Measurements from ENCODE around the gene DUSP2.
"Not testable (repeated sequence)": the region's sequence is repeated elsewhere in the genome, so short reads cannot be mapped to it uniquely, and the experiment has no call there.

DUSP2 gene

DNA sequence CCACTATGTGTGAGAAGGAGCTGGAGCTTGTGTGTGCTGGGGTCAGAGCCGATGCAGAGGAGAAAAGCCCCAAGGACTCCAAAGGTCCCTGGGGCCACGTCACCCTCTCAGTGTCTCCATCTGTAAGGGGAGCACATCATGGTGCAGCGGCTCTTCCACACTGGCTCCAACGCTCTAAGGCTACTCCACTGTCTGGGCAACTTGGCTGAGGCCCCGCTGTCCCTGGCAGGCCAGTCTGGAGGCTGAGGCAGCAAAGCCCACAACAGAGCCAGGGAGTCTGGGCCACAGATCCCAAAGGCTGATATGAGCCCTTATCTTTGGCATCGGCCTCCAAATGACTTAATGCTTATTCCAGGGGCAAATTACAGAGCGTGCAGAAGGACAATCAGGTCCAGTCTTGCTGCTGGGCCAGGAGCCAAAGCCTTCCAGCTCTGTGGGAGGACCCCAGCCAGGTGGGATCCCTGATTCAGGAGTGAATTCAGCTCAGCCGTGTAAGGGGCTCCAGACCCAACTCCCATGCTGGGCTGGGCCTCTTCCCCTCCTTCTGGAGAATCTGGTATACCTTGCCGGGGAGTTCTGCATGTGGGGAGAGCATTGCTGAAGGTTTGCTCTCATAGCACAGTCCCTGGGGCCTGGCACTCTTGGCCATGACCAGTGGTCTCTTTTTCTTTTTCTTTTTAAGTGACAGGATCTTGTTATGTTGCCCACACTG, 1.8 kb upstream of the DUSP2 start:
- DNase-seq = no peak

DNA sequence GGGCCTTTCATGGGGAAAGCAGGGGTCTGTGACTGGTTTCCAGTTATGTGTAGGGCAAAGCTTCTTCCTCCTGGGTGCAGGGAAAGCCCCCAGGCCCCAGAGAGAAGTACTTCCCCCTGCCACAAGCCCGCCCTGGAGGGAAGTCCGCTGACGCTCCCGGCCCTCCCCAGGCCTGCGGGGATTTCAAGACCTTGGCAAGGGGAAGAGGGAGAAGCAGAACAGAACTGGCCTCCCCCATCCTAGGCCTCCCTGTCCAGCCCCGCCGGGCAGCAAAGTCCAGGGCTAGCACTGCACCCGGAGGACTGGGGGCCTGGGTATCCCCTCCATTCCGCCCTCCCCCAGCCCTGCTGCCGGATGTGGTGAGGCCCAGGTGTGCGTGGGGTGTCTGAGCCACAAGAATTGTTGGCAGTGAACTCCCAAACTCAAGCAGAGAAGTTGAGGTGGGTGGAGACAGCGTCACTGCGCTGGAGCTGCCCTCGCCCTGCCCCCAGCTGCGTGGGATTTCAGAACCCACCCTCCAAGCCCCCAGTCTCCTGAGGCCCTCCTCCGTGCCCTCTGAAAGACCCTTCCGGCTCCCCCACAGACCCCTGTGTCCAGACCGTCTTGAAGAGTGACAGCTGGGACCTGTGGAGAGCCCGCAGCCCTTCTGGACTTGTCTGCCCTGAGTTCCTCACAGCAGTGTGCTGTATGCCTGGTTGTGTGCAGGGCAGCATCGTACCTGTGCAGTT, 1.1 kb upstream of the DUSP2 start:
- peak; percentile 86 for DNase-seq

DNA sequence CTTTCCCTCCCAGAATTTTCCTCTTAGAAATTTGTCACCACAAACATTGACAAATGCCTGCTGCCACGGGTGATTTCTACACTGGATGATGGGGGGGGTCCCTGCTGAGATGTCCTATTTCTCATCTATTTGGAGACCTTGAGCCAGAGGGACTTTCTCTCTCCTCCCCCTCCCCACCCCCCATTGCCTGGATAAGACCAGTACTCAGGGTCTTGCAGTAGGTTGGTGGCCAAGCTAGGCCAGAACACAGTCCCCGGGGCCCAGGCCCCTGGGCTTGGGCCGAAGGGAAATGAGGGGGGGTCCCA, 560 bp upstream of the DUSP2 start:
- DNase-seq = no peak

DNA sequence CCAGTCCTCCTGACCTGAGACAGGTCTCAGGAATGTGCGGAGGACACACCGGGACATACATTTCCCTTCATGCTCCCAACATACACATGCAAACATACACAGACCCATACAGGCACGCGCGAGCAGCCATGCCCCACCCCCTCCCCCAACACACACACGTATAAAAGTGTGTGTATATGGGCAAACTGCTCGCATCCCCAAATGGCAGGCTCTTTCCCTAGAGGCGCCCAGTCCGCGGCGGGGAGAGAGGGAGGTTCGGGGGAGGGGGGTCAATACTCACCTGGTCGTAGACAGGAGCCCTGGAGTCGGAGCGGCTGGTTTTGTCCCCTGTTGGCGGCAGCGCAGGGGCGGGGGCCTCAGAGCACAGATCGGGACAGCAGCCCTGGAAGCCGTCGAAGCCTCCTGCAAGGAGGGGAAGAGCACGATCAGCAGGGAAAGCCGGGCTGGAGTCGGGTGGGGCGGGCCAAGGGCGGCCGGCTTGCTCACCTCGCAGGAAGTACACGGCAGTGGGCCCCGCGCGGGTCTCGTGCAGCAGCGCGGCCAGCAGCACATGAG, 682 bp downstream of the DUSP2 start:
- DNase-seq = no peak

DNA sequence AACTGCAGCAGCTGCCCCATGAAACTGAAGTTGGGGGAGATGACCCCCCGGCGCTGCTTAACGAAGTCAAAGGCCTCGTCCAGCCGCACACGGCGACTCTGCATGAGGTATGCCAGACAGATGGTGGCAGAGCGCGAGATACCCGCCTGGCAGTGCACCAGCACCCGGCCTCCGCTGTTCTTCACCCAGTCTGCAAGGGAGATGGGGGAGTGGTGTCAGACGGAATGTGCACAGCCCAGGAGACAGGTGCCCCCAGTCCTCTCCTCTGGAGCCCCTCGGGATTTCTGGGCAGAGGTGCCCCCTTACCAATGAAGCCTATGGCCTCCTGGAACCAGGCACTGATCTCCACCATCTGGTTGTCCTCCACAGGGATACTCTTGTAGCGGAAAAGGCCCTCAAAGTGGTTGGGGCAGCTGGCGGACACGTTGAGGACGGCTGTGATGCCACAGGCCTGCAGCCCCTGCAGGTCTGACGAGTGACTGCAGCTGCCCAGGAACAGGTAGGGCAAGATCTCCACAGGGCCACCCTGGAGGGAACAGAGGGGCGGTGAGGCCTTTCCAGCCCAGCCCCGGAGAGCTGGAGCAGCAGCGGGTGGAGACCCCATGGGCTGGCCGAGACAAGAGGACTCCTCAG, 1.3 kb downstream of the DUSP2 start:
- DNase-seq = no peak

DNA sequence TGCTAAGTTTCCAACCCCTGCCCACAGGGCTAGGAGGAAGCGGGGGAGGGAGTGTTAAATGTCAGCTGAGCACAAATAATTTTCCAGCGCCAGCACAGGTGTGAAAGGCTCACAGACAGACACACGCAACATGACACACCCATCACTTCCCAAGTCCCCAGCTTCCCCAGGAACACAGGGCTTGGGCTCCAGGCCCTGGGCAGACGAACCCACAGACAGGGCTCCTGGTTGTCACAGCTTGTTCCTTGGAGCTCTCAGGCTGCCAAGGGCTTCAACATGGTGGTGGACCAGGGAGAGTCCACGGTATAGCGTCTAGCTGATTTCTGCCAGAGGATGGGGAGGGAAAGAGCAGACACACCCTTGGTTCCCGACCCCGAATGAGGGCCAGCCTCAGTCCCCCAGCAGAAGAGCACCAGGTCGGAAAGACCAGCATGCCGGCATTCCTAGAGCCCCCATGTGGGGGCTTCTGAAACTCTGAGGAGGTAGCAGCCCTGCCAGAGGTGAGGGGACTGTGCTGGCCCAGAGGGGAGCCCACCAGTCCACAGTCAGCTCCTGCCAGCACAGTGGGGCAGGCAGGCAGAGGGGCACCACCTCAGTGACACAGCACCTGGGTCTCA, 1.9 kb downstream of the DUSP2 start:
- no peak for DNase-seq

DNA sequence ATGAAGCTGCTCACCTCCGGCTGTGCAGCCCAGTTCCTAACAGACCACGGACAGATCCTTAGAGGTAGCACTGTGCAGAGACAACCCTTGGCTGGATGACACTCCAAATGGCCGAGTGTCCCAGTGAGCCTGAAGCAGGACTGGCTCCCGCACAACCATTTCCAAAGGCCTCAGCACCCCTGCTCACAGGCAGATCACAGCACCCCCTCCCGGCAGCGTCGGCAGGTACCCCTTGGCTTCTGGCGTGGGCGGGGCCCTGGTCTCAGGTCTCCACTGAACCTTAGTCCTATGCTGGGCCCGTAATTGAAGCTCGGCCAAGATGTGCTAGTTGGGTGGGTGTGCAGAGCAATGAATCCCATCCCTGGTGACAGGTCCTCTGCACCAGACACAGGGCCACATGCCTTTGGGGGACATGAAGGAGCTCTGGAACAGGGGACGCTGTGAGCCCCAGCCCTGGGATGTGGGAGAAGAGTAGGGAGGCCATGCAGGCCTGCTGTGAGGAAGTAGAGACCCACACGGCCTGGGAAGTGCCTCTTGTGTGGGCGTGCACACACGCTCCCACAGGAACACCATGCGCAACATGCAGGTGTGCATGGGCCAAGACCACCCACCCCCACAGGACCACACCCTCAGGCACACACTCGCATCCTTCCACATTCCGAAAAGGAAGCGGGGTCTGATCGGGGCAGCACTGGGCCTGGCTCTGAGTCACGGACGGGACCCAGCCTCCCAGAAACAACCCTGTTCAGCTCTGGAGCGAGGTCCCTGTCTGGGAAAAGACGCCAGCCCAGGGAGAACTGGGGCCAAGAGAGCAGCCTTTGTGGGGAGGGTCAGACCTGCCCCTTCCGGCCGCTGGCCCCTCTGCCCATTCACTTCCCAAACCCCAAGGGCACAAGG, 2.8 kb downstream of the DUSP2 start:
- peak; percentile 76 for DNase-seq

DNA sequence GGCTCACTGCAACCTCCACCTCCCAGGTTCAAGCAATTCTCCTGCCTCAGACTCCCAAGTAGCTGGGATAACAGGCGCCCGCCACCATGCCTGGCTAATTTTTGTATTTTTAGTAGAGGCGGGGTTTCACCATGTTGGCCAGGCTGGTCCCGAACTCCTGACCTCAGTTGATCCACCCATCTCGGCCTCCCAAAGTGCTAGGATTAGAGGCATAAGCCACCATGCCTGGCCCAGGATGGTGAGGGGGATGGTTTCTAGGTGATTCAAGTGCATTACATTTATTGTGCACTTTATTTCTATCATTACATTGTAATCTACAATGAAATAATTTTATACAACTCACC, 3.6 kb downstream of the DUSP2 start:
- not testable (repeated sequence) for DNase-seq

DNA sequence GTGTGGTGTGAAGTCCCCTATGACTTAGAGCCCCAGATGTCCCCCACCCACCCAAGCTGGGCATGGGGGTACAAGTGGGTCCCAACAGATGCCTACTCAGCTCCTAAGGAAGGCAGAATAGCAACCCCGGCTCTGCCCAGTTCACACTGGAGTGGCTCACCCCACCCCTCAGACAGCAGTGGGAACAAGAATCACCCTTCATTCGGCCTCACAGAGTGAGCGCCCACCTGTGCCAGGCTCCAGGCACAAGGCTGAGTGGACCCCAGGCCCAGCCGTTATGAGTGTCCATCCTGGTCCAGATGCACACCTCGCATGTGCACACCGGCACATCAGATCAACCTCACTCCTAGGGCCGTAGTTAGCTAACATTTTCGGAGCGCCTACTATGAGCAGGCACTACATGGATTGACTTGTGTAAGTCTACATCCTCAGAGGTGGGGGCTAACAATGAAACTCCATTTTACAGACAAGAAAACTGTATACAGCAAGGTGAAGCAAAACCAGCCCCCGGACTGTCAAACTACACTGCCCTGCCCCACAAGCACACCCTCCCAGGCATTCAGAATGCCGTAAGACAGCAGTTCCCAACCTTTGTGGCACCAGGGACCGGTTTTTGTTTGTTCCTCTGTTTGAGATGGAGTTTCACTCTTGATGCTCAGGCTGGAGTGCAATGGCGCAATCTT, 4.2 kb downstream of the DUSP2 start:
- DNase-seq = no peak

DNA sequence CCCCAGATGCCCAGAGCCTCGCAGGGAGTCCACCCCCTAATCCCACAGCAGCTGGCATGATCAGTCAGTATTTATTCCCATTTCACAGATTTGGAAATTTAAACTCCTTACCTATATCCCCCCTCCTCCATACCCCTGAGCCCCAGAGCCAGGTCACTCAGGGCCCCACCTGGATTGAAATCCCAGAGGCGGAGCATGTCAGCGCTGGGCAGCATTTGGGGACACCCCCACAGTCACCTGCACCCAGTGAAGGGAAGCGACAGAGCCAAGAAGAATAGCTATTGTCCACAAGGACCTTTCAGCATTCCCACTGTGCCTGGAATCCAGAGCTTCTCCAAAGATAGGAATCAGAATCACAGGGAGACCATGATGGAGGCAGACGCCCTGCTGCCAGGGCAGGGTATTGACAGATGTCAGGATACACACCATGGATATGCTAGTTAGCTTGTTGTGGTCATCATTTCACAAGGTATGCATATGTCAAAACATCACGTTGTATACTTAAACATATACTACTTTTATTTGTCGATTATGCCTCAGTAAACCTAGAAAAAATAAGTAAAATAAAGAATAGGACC, 6.0 kb downstream of the DUSP2 start:
- DNase-seq = no peak

DNA sequence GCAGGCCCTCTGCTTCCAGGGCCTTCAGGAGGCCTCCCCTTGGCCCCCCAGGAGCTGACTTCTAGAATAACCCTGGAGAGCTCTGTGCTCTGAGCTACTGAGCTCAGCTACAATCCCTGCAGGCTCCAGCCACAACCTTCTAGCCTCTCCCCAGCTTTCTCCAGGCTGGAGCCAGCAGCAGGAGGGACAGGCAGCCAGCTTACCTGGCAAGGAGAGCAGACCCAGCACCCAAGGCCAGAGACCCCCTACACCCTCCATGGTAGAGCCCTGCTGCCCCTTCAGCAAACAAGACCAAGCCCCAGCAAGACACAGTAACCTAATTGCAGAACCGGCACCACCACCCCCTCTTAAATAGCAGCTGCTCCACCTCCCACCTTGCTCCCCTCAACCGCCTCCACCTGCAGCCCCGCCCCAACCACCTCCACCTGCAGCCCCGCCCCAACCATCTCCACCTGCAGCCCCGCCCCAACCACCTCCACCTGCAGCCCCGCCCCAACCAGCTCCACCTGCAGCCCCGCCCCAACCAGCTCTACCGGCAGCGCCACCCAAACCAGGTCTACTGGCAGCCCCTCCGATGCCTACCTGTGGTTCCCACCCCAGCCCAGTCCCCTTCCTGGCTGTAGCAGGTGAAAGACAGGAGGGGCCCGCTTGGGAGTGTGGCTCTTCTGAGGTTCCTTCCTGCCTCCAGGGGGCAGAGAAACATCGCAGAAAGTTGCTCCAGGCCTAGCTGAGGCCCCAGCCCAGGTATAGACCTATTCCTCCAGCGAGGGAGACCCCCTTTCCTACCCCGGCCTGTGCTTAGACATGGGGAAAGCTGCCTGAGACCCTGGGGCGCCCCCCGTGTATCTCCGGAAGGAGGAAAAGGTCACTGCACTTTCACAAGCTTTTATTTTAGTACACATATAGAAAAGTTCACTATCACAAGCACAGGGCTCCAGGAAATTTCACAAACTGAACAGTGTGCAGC, 6.8 kb downstream of the DUSP2 start, which contains the start of gene ASTL:
TSS of gene ASTL (minus strand) at position 324 of the 967 bp plus-strand sequence. CDS start at position 258, 66 bp downstream.
- peak; percentile 54 for DNase-seq

DNA sequence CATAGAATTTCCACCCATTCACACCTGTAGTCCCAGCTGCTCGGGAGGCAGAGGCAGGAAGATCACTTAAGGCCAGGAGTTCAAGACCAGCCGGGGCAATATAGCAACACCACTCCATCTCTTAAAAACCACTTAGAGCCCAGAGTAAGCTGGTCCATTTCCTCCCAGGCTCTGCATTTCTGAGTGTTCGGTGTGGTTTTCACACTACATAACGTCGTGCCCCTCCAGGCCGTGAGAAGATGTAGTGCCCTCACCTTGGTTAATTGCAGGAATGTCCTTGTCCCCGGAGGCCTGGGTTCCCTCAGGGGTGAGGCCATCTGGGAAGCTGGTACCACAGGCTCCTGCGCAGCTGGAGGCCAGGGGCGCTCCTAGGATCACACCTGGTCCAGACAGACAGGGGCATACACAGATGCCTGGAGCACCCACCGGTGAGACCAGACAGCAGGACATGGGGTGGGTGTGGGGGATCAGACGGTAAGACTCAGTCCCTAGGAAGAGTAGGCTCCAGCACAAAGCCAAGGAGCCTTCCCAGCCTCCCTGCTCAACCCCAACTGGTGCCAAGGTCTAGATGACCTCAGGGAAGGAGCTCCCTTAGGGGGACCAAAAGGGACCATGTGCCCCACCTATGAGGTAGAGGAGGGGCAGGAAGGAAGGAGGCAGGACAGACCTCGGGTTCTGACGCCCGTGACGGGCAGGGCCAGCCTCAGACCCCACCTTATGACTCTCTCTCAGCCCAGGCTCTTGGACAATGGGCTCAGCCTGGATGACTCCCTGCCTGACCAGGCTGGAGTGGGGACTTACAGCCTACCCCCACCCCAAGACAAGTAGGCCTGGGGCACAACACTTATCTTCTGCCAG, 7.7 kb downstream of the DUSP2 start:
- DNase-seq = no peak

DNA sequence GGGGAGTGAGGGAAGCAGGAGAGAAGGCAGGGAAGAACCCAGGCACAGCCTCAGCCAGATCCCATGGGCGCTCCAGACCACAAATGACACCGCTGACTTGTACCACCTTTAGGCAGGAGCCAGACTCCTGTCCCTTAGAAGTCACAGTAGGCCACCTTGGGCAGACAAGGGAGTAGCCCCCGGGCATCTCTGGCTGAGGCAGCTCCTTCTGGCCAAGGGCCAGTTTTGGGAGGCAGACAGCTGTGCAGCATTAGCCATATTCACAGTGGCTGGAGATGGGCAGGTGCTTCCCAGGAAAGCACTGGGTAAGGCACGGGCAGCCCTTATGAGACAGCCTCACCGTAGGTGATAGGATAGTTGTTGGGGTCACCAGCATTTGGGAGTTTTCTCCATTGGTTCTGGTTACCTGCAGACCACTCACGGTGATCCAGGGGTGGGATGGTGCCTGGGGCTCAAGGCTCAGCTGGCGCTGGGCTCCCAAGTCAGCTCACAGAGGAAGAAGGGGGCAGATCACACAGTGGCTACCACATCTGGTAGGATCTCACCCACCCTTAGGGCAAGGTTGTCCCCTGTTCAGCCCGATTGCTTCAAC, 9.0 kb downstream of the DUSP2 start:
- no peak for DNase-seq

DNA sequence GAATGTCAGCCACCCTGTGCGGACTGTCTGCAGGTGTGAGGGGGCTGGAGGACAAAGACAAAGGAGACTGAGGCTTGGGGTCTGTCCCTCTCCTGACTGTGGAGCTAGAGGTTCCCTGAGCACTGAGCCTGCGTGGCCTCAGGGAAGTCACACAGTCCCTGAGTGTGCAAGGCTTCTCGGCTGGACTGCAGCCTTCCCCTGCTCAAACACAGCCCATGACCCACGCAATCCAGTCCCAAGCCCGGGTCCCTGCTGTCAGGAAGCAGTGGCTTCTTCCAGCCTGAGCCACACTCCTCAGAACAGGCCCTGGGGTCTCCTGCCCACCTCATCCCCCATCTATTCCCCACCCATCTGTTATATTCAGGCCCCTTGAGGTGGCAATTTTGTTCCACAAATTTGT, 9.6 kb downstream of the DUSP2 start:
- no peak for DNase-seq

DNA sequence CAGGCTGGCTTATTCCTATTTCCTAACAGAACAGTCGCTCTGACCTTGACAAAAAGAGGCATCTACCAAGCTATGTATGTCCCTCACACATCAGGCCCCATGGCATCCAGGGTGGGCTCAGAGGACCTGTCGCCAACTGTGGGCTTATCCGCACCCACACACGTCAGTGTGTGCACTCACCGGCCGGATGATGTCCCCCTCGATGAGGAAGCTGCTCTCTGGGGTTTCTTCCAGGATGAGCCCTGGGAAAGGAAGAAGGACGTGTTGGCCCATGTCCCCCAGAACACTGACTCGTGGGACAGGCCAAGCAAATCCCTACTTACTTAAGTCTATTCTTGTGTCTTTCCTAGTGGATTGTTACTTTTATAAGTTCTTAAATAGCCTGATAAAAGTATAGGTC, 10.1 kb downstream of the DUSP2 start:
- DNase-seq = no peak

DNA sequence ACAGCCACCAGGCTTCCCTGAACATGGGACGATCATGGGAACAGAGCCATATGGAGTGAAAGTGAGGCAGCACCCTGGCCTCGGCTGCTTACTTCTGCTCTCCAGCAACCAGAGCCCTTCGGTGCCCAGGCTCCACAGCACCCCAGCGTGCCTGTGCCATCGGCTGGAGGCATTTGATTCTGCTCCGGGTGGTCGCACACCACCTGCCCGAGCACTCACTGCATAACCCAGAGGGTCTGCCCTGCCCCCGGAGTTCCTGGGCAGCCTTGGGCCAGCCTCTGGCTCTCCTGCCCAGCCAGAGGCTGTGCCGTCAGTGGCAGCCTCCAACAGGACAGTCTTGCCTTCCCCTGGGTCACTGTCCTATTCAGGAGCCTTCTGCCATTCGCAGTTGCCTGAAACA, 10.8 kb downstream of the DUSP2 start:
- no peak for DNase-seq

DNA sequence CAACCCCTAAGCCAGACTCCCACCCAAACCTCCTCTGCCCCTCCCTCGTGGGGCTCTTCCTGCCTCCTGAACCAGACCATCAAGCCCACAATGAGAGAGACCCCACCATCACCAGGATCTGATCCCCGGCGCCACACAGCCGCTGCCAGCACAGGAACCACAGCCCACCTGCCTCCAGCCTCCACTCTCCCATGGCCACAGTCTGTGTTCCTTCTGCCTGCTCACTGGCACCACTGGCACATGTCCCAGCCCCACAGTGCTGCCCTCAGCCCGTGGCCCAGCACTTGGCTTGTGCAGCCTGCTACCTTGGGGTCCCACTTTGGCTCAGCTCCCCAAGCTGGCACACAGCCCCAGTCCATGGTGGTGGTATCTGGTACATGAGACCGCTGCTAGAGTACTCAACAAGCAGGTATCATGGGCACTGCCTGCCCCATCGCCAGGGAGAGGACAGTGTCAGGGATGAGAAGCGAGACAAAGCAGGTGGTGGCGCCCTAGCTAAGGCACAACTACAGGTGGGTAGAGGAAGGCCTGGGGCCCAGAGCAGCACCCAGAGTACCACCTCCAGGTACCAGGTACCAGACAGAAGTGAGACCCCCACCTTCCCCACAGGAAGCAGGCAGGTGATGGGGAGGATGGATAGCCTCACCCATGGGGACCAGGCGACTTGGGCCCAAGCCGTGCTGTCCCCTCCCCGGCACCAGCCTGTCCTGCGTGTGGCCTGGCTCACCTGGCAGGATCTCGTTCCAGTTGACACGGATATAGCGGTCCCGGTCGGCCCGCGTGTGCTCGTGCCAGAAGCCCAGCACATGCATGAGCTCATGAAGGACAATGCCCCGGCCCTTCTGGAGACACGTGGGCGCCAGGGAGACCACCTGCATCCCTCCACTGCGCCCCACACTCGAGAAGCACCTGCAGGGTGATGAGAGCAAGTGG, 13.2 kb downstream of the DUSP2 start:
- DNase-seq = no peak

All from activated T-cell treated with anti-CD3 and anti-CD28 coated beads for 4 hours (primary cell).